K562 (cell line): ENCODE measurements around the gene TPD52L2.

Experiments
- CHD1 ChIP-seq: fragments of 200-600 bp; sonication (generic); IDR thresholded peaks from one replicate; pipeline ENCODE4 v1.6.1; 2012; ENCODE audit warnings: mild to moderate bottlenecking, moderate library complexity, low read length, inconsistent platforms
- CHD2 ChIP-seq: IDR thresholded peaks from 2 replicates; pipeline ENCODE4 v1.6.1; 2011; ENCODE audit warnings: low read depth, low read length
- CTBP1 ChIP-seq: fragments of 450-650 bp; IDR thresholded peaks from 2 replicates; pipeline ENCODE4 v1.6.1; 2016; ENCODE audit warnings: borderline replicate concordance
- HDAC2 ChIP-seq: fragments of 450-650 bp; IDR thresholded peaks from 2 replicates; pipeline ENCODE4 v1.6.1; 2016; ENCODE audit warnings: mild to moderate bottlenecking
- HMGN3 ChIP-seq: IDR thresholded peaks from 2 replicates; pipeline ENCODE4 v1.6.1; 2011; ENCODE audit warnings: borderline replicate concordance, low read depth, mild to moderate bottlenecking, mixed read lengths, low read length; ENCODE audit not compliant: insufficient read length; ENCODE audit errors: extremely low read depth
- KDM1A ChIP-seq, 2 experiments: fragments of 450-650 bp; IDR thresholded peaks; 2 replicates each; pipeline ENCODE4 v1.6.1; 2016; ENCODE audit warnings: mild to moderate bottlenecking in 2 of 2
- NR2F6 ChIP-seq: fragments of 450-650 bp; formaldehyde crosslinking; IDR thresholded peaks from 2 replicates; pipeline ENCODE4 v1.4.0; 2020; ENCODE audit warnings: mild to moderate bottlenecking
- PCBP1 ChIP-seq: fragments of 200-400 bp; formaldehyde crosslinking; IDR thresholded peaks from 2 replicates; pipeline ENCODE4 v1.6.1; 2018; ENCODE audit warnings: mild to moderate bottlenecking, low read depth, low read length; ENCODE audit not compliant: poor library complexity, severe bottlenecking
- POLR2A ChIP-seq: fragments of 450-650 bp; conservative IDR thresholded peaks from 2 replicates; pipeline ENCODE4 v1.6.1; 2016
- TCF3 ChIP-seq: sonication (generic); formaldehyde crosslinking; IDR thresholded peaks from 2 replicates; pipeline ENCODE4 v1.4.0; 2020; ENCODE audit warnings: mild to moderate bottlenecking, missing genetic modification reagents
- ZFPM2 ChIP-seq: fragments of 250-450 bp; sonication (Bioruptor Pico); IDR thresholded peaks from 2 replicates; pipeline ENCODE4 v1.5.1; 2022; ENCODE audit warnings: mild to moderate bottlenecking
- ZNF512 ChIP-seq: IDR thresholded peaks from 2 replicates; pipeline ENCODE4 v1.6.1; 2016; ENCODE audit warnings: missing genetic modification characterization, missing compliant biosample characterization
- ZNF75A ChIP-seq: fragments of 450-650 bp; formaldehyde crosslinking; IDR thresholded peaks from 2 replicates; pipeline ENCODE4 v1.4.0; 2020; ENCODE audit warnings: mild to moderate bottlenecking

GRCh38 chr20:63856098-63856511 lies 9.0 kb upstream of the TPD52L2 start:
- no peak for TF ChIP-seq CTBP1
- TF ChIP-seq PCBP1 = no peak
- TF ChIP-seq CHD2 = no peak
- TF ChIP-seq NR2F6 = no peak
- no peak for TF ChIP-seq ZNF512
- no peak for TF ChIP-seq HDAC2
- no peak for TF ChIP-seq POLR2A
- TF ChIP-seq HMGN3 = no peak
- TF ChIP-seq KDM1A (IDR thresholded peaks at IDR 0.05) = no peak
- TF ChIP-seq ZNF75A = no peak
- no peak for TF ChIP-seq TCF3 (CRISPR knock-in tag)
- no peak for TF ChIP-seq ZFPM2 (CRISPR knock-in tag)
- TF ChIP-seq CHD1 = no peak
